IPS-20b (cell line): Measurements from ENCODE around the gene SNORC.
"Not testable (repeated sequence)": the region's sequence is repeated elsewhere in the genome, so short reads cannot be mapped to it uniquely, and the experiment has no call there.

ENCODE experiments used
- H3K27ac ChIP-seq: one replicate; pipeline ENCODE4 v1.5.1; 2013; ENCODE audit warnings: low read length
- H3K27me3 ChIP-seq: 2 replicates; pipeline ENCODE4 v1.6.1; 2013; ENCODE audit warnings: mild to moderate bottlenecking, low read length, inconsistent platforms; ENCODE audit not compliant: insufficient read depth
- H3K36me3 ChIP-seq: 2 replicates; pipeline ENCODE4 v1.6.1; 2013; ENCODE audit warnings: low read depth, mild to moderate bottlenecking, inconsistent platforms, low read length, moderate library complexity; ENCODE audit not compliant: insufficient read depth
- H3K4me1 ChIP-seq: 2 replicates; pipeline ENCODE4 v1.6.1; 2013; ENCODE audit warnings: mild to moderate bottlenecking, control low read depth, inconsistent platforms, low read length, moderate library complexity; ENCODE audit not compliant: insufficient read depth
- H3K4me3 ChIP-seq: 2 replicates; pipeline ENCODE4 v1.5.1; 2013; ENCODE audit warnings: mild to moderate bottlenecking, low read length, inconsistent platforms
- H3K9ac ChIP-seq: 2 replicates; pipeline ENCODE4 v1.6.1; 2013; ENCODE audit warnings: low read depth, mild to moderate bottlenecking, inconsistent platforms, low read length, moderate library complexity
- H3K9me3 ChIP-seq: 2 replicates; pipeline ENCODE4 v1.6.1; 2013; ENCODE audit warnings: mild to moderate bottlenecking, low read depth, low read length, inconsistent platforms; ENCODE audit not compliant: insufficient read depth

SNORC gene

GRCh38 chr2:232906867-232907717 lies 37.0 kb downstream of the SNORC start:
- not testable (repeated sequence) for H3K4me1 ChIP-seq, H3K27ac ChIP-seq, H3K36me3 ChIP-seq, H3K9ac ChIP-seq, H3K4me3 ChIP-seq
- Histone ChIP-seq H3K27me3 (peaks cover 14% of the 10 kb centered on the region), H3K9me3 (peaks cover 20% of the 10 kb centered on the region; the same call in 1 of the 2 replicates)

- H3K27me3 ChIP-seq, H3K4me3 ChIP-seq, H3K27ac ChIP-seq, H3K36me3 ChIP-seq, H3K4me1 ChIP-seq, H3K9ac ChIP-seq: not testable (repeated sequence)
- H3K9me3 ChIP-seq, result peaks cover 20% of the 10 kb centered on the region; the same call in 1 of the 2 replicates
These were observed 37.6 kb downstream of the SNORC start for GRCh38 chr2:232907718-232908085.

- peaks cover 20% of the 10 kb centered on the region; the same call in 1 of the 2 replicates for H3K9me3 ChIP-seq
- no peaks in the 10 kb centered on the region for H3K36me3 ChIP-seq
- H3K27me3 ChIP-seq, result no peaks in the 10 kb centered on the region
- no peak overlapping the region for H3K4me3 ChIP-seq
- H3K27ac ChIP-seq, result no peak overlapping the region
- no peaks in the 10 kb centered on the region for H3K4me1 ChIP-seq
- H3K9ac ChIP-seq, result no peak overlapping the region
These were observed 38.6 kb downstream of the SNORC start for GRCh38 chr2:232908695-232909094.

- Histone ChIP-seq H3K27ac (no peak overlapping the region), H3K4me3 (no peak overlapping the region), H3K36me3 (no peaks in the 10 kb centered on the region), H3K9me3 (peaks cover 20% of the 10 kb centered on the region; the same call in 1 of the 2 replicates), H3K27me3 (no peaks in the 10 kb centered on the region), H3K4me1 (no peaks in the 10 kb centered on the region), H3K9ac (no peak overlapping the region)
These were observed 40.3 kb downstream of the SNORC start for GRCh38 chr2:232910376-232910775.

GRCh38 chr2:232911712-232912277 lies 41.7 kb downstream of the SNORC start:
- Histone ChIP-seq H3K4me3 (no peak overlapping the region), H3K9ac (no peak overlapping the region), H3K27me3 (no peaks in the 10 kb centered on the region), H3K27ac (no peak overlapping the region), H3K4me1 (no peaks in the 10 kb centered on the region), H3K9me3 (peaks cover 20% of the 10 kb centered on the region; the same call in 1 of the 2 replicates), H3K36me3 (no peaks in the 10 kb centered on the region)

GRCh38 chr2:232913903-232914302 lies 43.8 kb downstream of the SNORC start:
- no peak overlapping the region for H3K9ac ChIP-seq

DNA sequence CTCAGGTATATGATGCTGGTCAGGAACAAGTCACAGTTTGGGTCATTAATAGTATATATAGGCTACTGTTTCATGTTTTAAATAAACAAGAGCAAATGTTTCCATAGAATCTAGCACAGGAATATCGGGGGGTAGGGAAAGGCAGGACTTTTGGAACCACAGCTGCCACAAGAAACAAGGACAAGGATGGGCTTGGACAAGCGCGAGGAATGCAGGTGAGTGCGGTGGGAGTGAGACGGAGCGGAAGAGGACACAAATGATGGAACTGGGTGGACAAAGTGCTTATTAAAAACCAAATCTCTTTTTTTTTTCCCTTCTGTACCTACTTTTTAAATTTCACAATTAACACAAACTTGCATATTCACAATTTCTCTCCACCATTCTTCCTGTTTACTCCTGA lies 49.1 kb downstream of the SNORC start:
- peaks cover under 1% of the 10 kb centered on the region for H3K27me3 ChIP-seq
- H3K9me3 ChIP-seq, result no peaks in the 10 kb centered on the region
- H3K9ac ChIP-seq, result no peak overlapping the region
- H3K27ac ChIP-seq, result no peak overlapping the region
- no peak overlapping the region for H3K4me3 ChIP-seq
- H3K36me3 ChIP-seq, result no peaks in the 10 kb centered on the region
- H3K4me1 ChIP-seq, result no peaks in the 10 kb centered on the region

More at GRCh38 chr2:232913903-232914302, 43.8 kb downstream of the SNORC start:
- Histone ChIP-seq H3K9me3 (peaks cover 20% of the 10 kb centered on the region; the same call in 1 of the 2 replicates), H3K4me3 (no peak overlapping the region), H3K27me3 (no peaks in the 10 kb centered on the region), H3K36me3 (no peaks in the 10 kb centered on the region), H3K27ac (no peak overlapping the region), H3K4me1 (no peaks in the 10 kb centered on the region)

- H3K36me3 ChIP-seq, result no peaks in the 10 kb centered on the region
- no peak overlapping the region for H3K9ac ChIP-seq
- H3K4me1 ChIP-seq, result peaks cover 2% of the 10 kb centered on the region; the same call in 1 of the 2 replicates
- H3K4me3 ChIP-seq, result no peak overlapping the region
- peaks cover 10% of the 10 kb centered on the region for H3K27me3 ChIP-seq
- no peaks in the 10 kb centered on the region for H3K9me3 ChIP-seq
- H3K27ac ChIP-seq, result no peak overlapping the region
These were observed 50.0 kb downstream of the SNORC start for GRCh38 chr2:232920055-232920454.

- no peak overlapping the region for H3K9ac ChIP-seq
- peaks cover 3% of the 10 kb centered on the region; the same call in 1 of the 2 replicates for H3K4me1 ChIP-seq
- H3K9me3 ChIP-seq, result no peaks in the 10 kb centered on the region
- no peak overlapping the region for H3K4me3 ChIP-seq
- H3K27ac ChIP-seq, result no peak overlapping the region
- peaks cover 17% of the 10 kb centered on the region for H3K27me3 ChIP-seq
- H3K36me3 ChIP-seq, result no peaks in the 10 kb centered on the region
These were observed 50.7 kb downstream of the SNORC start for GRCh38 chr2:232920760-232921159.

GRCh38 chr2:232924433-232924832 lies 54.4 kb downstream of the SNORC start:
- Histone ChIP-seq H3K4me3 (no peak overlapping the region), H3K9me3 (no peaks in the 10 kb centered on the region), H3K36me3 (no peaks in the 10 kb centered on the region), H3K27me3 (peaks cover 50% of the 10 kb centered on the region), H3K4me1 (peaks cover 10% of the 10 kb centered on the region), H3K9ac (no peak overlapping the region), H3K27ac (no peak overlapping the region)

DNA sequence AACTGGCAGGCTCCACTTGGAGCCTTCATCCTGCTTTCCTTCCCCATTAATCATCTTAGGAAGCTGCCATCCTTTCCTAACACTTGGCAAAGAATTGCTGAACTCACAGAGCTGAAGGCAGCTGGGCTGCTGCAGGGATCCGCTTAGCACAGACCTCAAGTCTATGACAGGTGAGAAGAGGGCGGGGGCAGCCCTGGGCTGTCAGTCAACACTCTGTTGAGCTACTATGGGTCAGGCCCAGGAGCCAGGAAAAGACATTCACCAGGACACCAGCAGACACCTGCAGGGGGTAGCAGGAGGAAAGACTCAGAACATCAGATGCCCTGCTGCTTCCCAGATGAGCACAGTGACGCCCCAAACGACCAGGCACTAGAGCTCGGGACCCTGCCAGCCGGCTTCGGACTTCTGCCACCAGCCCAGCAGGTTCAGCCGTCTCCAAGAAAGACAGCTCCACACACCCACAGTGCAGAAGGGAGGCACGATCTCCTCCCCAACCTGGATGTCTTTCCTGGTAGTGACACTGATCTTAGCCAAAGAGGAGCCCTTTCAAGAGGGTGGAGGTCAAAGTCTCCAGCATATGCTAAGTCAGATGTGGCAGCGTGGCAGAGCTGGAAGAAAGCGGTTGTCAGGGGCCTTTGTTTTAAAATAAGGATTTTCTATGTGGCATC lies 55.2 kb downstream of the SNORC start:
- no peak overlapping the region for H3K9ac ChIP-seq
- H3K4me1 ChIP-seq, result peaks cover 10% of the 10 kb centered on the region
- no peaks in the 10 kb centered on the region for H3K9me3 ChIP-seq
- H3K4me3 ChIP-seq, result no peak overlapping the region
- no peak overlapping the region for H3K27ac ChIP-seq
- no peaks in the 10 kb centered on the region for H3K36me3 ChIP-seq
- H3K27me3 ChIP-seq, result peaks cover 59% of the 10 kb centered on the region

DNA sequence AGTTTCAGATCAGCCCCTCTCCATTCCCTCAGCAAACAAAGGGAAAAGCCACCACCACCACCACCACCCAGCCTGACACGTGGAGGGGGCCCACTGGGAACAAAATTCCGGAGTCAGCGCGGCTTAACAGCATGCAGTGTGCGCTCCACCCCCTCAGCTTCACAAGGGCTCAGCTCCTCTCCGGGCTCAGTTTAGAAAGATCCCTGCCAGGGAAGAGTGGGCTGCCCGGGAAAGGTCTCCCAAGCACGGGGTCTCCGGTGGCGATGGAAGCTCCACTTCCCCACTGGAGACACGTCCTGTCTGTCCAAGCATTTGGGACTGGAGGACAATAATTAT lies 55.7 kb downstream of the SNORC start:
- H3K27ac ChIP-seq, result no peak overlapping the region
- H3K27me3 ChIP-seq, result peaks cover 64% of the 10 kb centered on the region
- no peak overlapping the region for H3K9ac ChIP-seq

More for the DNA sequence above, 55.7 kb downstream of the SNORC start:
- Histone ChIP-seq H3K36me3 (no peaks in the 10 kb centered on the region), H3K4me3 (no peak overlapping the region), H3K9me3 (no peaks in the 10 kb centered on the region), H3K4me1 (peaks cover 10% of the 10 kb centered on the region)
